Neuron (in vitro differentiated cells): ENCODE results near the gene UBA6.
"Not testable (repeated sequence)": the region's sequence is repeated elsewhere in the genome, so short reads cannot be mapped to it uniquely, and the experiment has no call there.

Experiments
- H2AFZ ChIP-seq: one replicate; pipeline ENCODE4 v1.6.1; 2013; ENCODE audit warnings: low read depth, mild to moderate bottlenecking, inconsistent platforms, low read length, moderate library complexity
- H3K27me3 ChIP-seq: one replicate; pipeline ENCODE4 v1.6.1; 2013; ENCODE audit warnings: low read length; ENCODE audit not compliant: insufficient read depth
- H3K36me3 ChIP-seq: one replicate; pipeline ENCODE4 v1.6.1; 2013; ENCODE audit warnings: low read length; ENCODE audit not compliant: insufficient read depth
- H3K4me1 ChIP-seq: one replicate; pipeline ENCODE4 v1.6.1; 2013; ENCODE audit warnings: low read length; ENCODE audit not compliant: insufficient read depth
- H3K4me3 ChIP-seq: 2 replicates; pipeline ENCODE4 v1.5.1; 2013; ENCODE audit warnings: mild to moderate bottlenecking, low read length, moderate library complexity
- H3K9me3 ChIP-seq: one replicate; pipeline ENCODE4 v1.6.1; 2013; ENCODE audit warnings: low read length

The UBA6 gene

GRCh38 chr4:67680581-67681222, 20.3 kb downstream of the UBA6 start:
- Histone ChIP-seq H3K36me3 (peaks cover 38% of the 10 kb centered on the region), H2AFZ (no peak overlapping the region), H3K9me3 (peaks cover 6% of the 10 kb centered on the region), H3K4me1 (no peaks in the 10 kb centered on the region), H3K4me3 (no peak overlapping the region), H3K27me3 (no peaks in the 10 kb centered on the region)

GRCh38 chr4:67678612-67679011, 22.3 kb downstream of the UBA6 start:
- Histone ChIP-seq H2AFZ (no peak overlapping the region), H3K36me3 (peaks cover 48% of the 10 kb centered on the region), H3K4me3 (no peak overlapping the region), H3K9me3 (peaks cover 9% of the 10 kb centered on the region), H3K27me3 (no peaks in the 10 kb centered on the region), H3K4me1 (no peaks in the 10 kb centered on the region)

GRCh38 chr4:67674098-67674497, 26.9 kb downstream of the UBA6 start:
- no peaks in the 10 kb centered on the region for H3K4me1 ChIP-seq
- no peak overlapping the region for H2AFZ ChIP-seq
- peaks cover 9% of the 10 kb centered on the region for H3K9me3 ChIP-seq
- H3K36me3 ChIP-seq = peaks cover 67% of the 10 kb centered on the region
- no peak overlapping the region for H3K4me3 ChIP-seq
- H3K27me3 ChIP-seq = no peaks in the 10 kb centered on the region

GRCh38 chr4:67668315-67668714, 32.6 kb downstream of the UBA6 start:
- H2AFZ ChIP-seq = no peak overlapping the region
- H3K9me3 ChIP-seq = no peaks in the 10 kb centered on the region
- no peak overlapping the region for H3K4me3 ChIP-seq
- peaks cover 52% of the 10 kb centered on the region for H3K36me3 ChIP-seq
- H3K4me1 ChIP-seq = no peaks in the 10 kb centered on the region
- H3K27me3 ChIP-seq = no peaks in the 10 kb centered on the region

GRCh38 chr4:67660418-67660817, 40.5 kb downstream of the UBA6 start:
- Histone ChIP-seq H3K4me1 (no peaks in the 10 kb centered on the region), H2AFZ (no peak overlapping the region), H3K36me3 (peaks cover 47% of the 10 kb centered on the region), H3K9me3 (peaks cover 13% of the 10 kb centered on the region), H3K4me3 (no peak overlapping the region), H3K27me3 (no peaks in the 10 kb centered on the region)

DNA sequence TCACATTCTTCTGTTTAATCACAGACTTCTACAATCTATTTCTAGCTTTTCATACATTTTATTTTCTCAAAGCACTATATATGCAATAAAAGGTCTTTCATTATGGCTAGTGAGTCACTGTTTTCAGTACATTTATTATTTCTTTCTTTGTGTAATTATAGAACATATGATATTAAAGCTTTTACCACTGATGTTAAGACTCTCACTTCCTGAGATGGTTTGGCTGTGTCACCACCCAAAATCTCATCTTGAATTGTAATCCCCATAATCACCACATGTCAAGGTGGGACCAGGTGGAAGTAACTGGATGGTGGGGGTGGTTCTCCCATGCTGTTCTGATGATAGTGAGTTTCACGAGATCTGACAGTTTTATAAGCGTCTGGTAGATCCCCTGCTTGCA, 41.9 kb downstream of the UBA6 start:
- H3K36me3 ChIP-seq = peaks cover 45% of the 10 kb centered on the region

DNA sequence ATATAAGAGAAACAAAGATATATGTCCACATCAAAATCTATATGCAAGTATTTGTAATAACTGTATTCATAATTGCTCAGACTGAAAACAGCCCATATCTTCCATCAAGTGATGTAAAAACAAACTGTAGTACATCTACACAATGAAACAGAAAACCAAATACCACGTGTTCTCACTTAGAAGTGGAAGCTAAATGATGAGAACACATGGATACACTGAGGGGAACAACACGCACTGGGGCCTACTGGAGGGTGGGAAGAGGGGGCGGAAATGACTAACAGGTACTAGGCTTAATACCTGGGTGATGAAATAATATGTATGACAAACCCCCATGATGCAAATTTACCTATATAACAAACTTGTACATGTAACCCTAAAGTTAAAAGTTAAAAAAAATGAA, 42.7 kb downstream of the UBA6 start:
- no peak overlapping the region for H3K4me3 ChIP-seq
- peaks cover 13% of the 10 kb centered on the region for H3K9me3 ChIP-seq
- H3K36me3 ChIP-seq = peaks cover 39% of the 10 kb centered on the region
- H3K27me3 ChIP-seq = no peaks in the 10 kb centered on the region
- H3K4me1 ChIP-seq = no peaks in the 10 kb centered on the region
- H2AFZ ChIP-seq = no peak overlapping the region

More for the DNA sequence above, 41.9 kb downstream of the UBA6 start:
- Histone ChIP-seq H3K27me3 (no peaks in the 10 kb centered on the region), H3K9me3 (peaks cover 13% of the 10 kb centered on the region), H3K4me3 (no peak overlapping the region), H3K4me1 (no peaks in the 10 kb centered on the region), H2AFZ (no peak overlapping the region)

GRCh38 chr4:67651536-67651935, 49.4 kb downstream of the UBA6 start:
- H3K9me3 ChIP-seq = peaks cover 2% of the 10 kb centered on the region
- H3K36me3 ChIP-seq = peaks cover 12% of the 10 kb centered on the region
- H3K4me1 ChIP-seq = no peaks in the 10 kb centered on the region
- H3K27me3 ChIP-seq = no peaks in the 10 kb centered on the region
- no peak overlapping the region for H3K4me3 ChIP-seq
- H2AFZ ChIP-seq = no peak overlapping the region

- Histone ChIP-seq H3K36me3 (peaks cover 45% of the 10 kb centered on the region), H3K9me3 (peaks cover 6% of the 10 kb centered on the region), H2AFZ (no peak overlapping the region), H3K27me3 (no peaks in the 10 kb centered on the region), H3K4me1 (no peaks in the 10 kb centered on the region), H3K4me3 (no peak overlapping the region)
Observed at GRCh38 chr4:67638136-67638535, 62.8 kb downstream of the UBA6 start.

DNA sequence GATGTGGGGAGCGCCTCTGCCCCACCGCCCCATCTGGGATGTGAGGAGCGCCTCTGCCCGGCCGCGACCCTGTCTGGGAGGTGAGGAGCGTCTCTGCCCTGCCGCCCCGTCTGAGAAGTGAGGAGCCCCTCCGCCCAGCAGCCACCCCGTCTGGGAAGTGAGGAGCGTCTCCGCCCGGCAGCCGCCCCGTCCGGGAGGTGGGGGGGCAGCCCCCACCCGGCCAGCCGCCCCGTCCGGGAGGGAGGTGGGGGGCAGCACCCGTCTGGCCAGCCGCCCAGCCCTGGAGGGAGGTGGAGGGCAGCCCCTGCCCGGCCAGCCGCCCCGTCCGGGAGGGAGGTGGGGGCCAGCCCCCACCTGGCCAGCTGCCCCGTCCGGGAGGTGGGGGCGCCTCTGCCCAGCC, 64.0 kb downstream of the UBA6 start:
- not testable (repeated sequence) for H3K4me1 ChIP-seq, H2AFZ ChIP-seq, H3K4me3 ChIP-seq, H3K27me3 ChIP-seq, H3K9me3 ChIP-seq
- peaks cover 53% of the 10 kb centered on the region for H3K36me3 ChIP-seq

- Histone ChIP-seq H3K27me3 (no peaks in the 10 kb centered on the region), H3K36me3 (peaks cover 62% of the 10 kb centered on the region), H3K4me1 (no peaks in the 10 kb centered on the region), H3K9me3 (peaks cover 6% of the 10 kb centered on the region), H3K4me3 (no peak overlapping the region), H2AFZ (no peak overlapping the region)
Observed at GRCh38 chr4:67635331-67635730, 65.6 kb downstream of the UBA6 start.

DNA sequence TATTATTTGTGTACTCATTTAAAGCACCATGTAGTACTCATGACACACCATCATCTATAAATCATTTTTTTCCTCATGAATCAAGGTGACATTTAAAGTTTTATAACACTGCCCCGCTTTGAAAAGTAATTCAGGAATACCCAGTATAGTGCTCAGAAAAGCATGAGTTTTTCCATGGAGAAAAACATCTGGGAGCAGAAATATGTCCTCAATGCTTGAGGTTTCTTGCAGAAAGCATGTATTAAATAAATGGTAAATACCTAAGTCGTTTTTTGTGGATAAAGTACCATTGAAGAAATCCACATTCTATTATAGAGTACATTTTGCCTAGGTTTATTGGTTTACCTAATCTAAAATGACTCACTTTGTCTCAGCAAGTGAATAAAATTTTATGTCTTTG, 66.2 kb downstream of the UBA6 start:
- Histone ChIP-seq H3K4me1 (no peaks in the 10 kb centered on the region), H3K36me3 (peaks cover 63% of the 10 kb centered on the region), H3K4me3 (no peak overlapping the region), H2AFZ (no peak overlapping the region), H3K9me3 (peaks cover 6% of the 10 kb centered on the region), H3K27me3 (no peaks in the 10 kb centered on the region)

DNA sequence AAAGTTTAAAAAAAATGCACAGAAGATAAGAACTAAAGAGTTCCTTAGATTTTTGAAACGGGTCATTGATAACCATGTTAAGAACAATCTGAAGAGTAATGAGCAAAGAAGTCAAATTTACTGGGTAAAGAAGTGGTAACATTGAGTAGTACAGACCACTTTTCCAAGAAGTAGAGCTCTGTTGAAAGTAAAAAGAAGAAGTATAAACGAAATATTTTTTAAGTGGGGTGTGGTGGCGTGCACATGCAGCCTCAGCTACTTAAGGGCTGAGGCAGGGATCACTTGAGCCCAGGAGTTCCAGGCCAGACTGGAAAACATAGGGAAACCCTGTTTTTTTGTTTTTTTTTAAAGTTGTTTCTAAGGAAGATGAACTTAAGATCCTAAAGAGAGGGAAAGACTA, 68.5 kb downstream of the UBA6 start:
- Histone ChIP-seq H2AFZ (no peak overlapping the region), H3K4me3 (no peak overlapping the region), H3K36me3 (peaks cover 60% of the 10 kb centered on the region), H3K27me3 (no peaks in the 10 kb centered on the region), H3K9me3 (no peaks in the 10 kb centered on the region), H3K4me1 (no peaks in the 10 kb centered on the region)

- H3K36me3 ChIP-seq = peaks cover 73% of the 10 kb centered on the region
Observed at GRCh38 chr4:67624939-67625338, 76.0 kb downstream of the UBA6 start.

More at GRCh38 chr4:67624939-67625338, 76.0 kb downstream of the UBA6 start:
- Histone ChIP-seq H3K4me1 (no peaks in the 10 kb centered on the region), H3K4me3 (no peak overlapping the region), H3K9me3 (no peaks in the 10 kb centered on the region), H3K27me3 (no peaks in the 10 kb centered on the region), H2AFZ (no peak overlapping the region)
